ELR (cell line): ENCODE results near the gene MPRIP.

Source experiments
- DNase-seq: peaks from one replicate; pipeline ENCODE4 v3.0.0-alpha.2; 2015; ENCODE audit warnings: low read depth

MPRIP gene

GRCh38 chr17:17028878-17029535 is 13.2 kb upstream of the MPRIP start:
- no peak for DNase-seq

- DNase-seq = no peak
Measured at GRCh38 chr17:17029938-17030337, 12.3 kb upstream of the MPRIP start.

GRCh38 chr17:17030515-17031211 is 11.6 kb upstream of the MPRIP start:
- DNase-seq = no peak

DNA sequence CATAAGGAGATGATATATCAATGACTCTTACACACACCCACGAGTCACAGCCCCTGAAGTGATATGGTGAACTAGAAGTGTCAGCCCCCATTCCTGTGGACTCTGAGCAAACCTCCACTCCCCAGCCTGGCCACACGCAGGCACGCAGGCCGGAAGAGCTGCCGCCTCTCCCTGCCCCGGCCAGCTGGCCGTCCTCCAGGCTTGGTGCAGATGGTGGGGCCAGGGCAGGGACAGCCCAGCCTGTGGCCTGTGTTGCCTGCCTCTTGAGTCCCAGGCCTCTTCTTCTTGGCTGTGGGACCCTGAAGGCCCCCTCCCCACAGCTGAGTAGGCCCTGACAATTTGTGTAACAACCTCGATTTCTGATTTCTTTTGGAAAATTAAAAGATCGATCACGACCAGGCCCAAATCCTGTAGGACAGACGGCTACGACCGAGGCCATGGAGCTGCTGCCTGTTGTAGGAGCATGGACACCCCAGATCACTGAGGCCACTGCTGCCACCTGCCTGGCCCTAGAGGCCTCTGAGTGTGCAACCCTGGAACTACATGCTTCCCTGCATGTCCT is 10.0 kb upstream of the MPRIP start:
- peak; percentile 94 for DNase-seq

DNA sequence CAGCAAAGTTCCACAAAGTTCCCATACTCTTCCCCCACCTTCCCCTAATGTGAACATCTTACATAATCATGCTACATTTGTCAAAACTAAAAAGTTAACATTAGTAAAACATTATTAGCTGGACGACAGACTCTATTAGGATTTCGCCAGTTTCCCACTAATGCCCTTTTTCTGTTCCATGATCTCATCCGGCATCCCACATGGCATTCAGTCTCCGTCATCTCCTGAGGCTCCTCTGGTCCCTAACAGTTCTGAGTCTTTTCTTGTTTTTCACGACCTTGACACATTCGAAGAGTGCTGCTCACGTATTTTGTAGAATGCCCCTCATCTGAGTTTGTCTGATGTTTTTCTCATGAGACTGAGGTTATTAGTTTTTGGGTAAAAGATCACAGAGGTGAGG is 8.8 kb upstream of the MPRIP start:
- no peak for DNase-seq

DNA sequence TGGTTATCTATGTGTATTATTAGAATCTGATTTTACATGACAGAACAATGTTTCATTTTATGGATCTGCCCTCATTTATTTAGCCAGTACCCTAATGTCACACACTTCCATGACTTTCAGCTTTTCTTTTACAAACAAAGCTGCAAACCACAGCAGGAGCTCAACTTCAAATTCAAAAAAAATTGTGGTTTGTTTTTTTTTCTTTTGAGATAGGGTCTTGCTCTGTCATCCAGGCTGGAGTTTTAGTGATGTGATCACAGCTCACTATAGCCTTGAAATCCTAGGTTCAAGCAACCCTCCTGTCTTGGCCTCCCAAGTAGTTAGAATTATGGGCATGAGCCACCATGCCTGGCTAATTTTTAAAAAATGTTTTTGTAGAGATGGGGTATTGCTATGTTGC is 8.2 kb upstream of the MPRIP start:
- DNase-seq = no peak

GRCh38 chr17:17034496-17035075 is 7.7 kb upstream of the MPRIP start:
- no peak for DNase-seq

- no peak for DNase-seq
Measured at GRCh38 chr17:17035490-17035889, 6.8 kb upstream of the MPRIP start.

DNA sequence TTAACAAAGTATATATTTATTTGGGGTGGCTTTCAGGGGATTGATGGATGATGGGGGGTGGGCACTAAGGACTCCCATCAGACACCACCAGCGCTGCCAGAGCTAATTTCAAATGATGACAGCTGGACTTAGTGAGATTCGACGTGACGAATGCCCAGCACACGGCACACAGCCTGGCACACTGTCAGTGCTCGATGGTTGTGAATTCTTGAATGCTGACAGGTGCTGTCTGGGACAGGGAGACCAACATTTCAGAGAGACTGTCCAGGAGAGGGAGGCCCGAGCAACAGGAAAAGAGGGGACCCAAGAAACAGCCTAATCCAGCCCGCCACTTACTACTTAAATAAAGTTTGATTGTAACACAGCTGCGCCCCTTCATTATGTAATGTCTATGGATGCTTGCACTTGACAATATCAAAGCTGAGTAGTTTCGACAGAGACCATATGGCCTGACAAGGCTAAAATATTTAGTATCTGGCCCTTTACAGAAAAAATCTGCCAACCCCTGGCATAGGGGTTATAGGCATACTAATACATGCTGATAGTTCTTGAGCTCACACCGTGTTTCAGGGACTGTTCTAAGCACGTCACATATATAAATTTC is 6.2 kb upstream of the MPRIP start:
- no peak for DNase-seq

GRCh38 chr17:17036524-17036998 is 5.7 kb upstream of the MPRIP start:
- DNase-seq = no peak

- no peak for DNase-seq
Measured at GRCh38 chr17:17039911-17040310, 2.3 kb upstream of the MPRIP start.

GRCh38 chr17:17041018-17041521 is 1.2 kb upstream of the MPRIP start:
- DNase-seq = peak; percentile 87

DNA sequence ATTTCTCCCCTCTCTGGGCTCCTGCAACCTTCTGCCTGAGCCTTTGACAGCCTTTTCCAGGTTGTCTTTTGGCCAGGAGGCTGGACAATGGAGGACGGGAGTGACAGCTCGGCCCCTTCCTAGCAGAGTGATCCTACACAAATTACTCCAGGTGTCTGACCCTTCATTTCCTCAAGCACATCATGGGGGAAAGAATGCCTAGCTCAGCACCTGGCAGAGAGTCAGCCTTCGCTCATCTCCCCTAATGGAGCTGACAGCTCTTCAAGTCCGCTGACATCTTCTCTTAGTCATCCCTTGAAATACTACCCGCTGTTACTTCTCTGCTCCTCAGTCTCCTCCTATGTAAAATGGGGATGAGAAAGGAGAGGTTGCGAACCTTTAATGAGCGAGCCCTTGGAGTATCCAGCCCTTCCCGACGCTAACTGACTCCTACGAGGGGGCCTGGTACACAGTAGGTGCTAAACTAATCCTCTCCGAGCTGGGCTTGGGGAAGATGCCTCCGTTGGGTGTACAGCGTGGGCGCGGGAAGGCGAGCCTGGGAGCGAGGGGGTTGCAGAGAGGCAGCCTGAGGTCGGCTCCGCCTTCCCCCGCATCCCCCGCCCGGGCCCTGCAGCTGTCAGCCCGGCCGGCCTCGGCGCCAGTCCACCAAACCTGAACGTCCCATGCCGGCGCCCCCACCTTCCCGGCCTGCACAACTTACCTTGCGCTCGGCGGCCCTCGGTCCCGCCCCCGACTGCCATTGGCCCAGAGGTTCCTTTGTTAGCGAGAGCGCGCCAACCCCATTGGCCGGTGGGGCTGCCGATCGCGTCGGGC is 480 bp upstream of the MPRIP start:
- peak; percentile 98 for DNase-seq

DNA sequence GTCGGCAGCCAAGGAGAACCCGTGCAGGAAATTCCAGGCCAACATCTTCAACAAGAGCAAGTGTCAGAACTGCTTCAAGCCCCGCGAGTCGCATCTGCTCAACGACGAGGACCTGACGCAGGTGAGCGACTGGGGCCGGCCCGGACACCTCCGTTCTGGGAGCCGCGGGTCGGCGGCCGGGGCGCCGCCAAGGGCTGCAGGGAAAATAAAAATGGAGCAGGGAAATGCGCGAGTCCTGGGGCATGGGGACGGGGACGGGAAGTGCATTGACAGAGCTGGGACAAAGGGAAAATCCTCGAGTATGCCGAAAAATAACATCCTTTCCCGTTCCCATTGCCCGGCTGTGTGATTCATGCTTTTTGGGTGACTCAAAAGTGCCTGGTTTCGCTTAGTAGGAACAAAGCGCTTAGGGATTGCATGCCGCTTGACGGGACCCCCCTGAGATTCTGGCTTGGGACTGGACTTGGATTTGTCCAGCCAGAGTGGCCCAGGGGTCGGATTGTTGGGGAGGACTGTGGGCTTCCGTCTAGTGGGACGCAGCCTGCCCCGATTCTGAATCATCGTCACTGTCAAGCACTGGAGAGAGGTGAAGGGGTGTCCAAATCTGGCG is 699 bp downstream of the MPRIP start:
- peak; percentile 81 for DNase-seq

DNA sequence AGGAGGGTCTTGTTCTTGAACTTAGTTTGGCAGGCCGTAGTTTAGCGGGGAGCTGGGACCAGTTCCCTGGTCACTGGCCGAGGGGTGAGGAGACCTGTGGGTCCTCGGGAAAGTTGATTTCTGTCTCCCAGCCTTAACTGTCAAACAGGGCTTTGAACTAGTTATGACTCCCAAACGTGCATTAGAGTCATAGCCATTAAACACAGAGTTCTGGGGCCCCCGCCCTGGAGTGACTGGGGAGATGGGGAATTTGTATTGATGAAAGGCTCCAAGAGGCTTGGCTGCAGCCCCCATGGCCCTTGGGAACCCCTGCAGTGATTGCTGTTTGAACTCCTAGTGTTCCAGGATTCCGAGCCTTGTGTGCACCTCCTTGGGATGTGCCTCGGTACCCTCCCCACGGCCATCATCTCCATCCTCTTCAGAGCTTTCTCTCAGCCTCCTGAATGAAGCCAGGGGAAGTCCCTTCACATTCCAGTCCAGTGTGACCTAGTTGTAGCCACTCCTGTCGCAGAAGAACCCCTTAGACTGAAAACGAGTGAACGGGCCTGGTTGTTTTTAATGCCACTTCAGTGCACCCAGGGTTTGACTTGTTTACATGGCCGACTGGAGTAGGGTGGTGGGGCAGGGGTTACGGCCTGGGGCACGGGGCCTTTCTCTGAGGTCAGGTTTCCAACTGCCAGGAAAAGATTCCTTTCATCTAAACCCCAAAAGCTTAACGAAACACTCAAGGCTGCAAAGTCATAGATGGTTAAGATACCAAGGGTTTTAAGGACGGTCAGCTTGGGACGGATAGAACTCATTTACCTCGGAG is 1.4 kb downstream of the MPRIP start:
- peak; percentile 59 for DNase-seq

GRCh38 chr17:17044846-17045561 is 2.7 kb downstream of the MPRIP start:
- peak; percentile 82 for DNase-seq

DNA sequence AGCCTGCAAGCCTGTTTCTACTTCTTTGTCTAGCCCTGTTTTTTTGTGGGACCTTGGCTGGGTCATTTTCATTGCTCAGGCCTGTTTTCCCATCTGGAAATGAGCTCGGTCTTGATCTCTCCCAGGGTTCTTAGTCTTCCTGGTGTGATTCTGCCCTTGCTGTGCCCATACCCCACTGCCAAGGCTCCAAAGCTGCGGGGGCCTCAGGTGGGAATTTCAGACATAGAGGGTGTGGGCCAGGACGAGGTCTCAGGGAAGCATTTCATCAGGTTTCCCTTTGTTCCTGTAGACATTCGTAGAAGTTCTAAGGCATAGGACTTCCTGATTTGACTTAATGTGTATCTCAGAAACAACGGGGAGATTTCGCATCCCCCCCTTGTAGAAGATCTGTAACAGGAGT is 5.8 kb downstream of the MPRIP start:
- DNase-seq = no peak

DNA sequence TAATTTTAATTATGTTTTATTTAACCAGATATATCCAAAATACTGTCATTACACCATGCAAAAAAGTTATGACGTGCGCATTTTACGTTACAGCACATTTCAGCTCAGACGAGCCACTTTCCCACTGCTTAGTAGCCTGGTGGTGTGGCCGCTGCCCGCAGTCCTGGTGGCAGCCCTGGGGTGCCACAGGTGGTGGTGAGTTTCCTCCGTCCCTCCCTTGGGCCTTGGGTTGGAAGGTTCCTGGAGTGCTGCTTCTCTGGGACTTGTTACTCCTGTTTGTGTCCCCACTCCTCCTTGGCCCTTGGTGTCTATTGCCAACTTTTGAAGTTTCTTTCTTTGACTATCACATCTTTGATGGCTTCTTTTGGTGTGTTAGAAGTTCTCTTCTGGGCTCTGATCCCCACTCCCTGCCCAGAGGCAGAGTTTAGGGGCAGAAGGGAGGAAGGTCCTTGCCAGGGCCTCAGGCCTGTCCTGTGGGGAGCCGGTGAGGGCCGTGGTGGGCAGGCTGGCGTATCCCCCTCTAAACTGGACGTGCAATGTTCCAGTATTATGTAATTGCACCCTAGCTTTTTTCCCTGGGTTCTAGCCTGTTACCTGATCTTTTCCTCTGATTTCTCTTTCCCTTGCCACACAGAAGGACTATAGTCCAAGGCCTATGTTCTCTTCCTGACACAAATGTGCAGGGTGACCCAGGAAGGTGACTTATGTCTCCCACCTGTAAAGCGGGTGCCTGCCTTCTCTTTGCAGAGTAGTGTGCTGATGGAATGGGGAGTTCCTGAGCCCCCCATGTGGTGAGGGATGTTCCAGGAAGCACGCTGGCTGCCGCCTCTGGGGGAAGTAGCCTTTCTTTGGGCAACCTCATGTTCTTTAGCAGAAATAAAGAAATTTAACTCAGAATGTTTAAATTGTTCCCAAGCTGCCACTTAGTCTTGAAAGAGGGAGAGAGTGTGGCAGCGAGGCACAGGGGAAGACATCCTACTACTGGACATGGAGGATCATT is 8.4 kb downstream of the MPRIP start:
- DNase-seq = no peak
